22Rv1 (cell line): Measurements from ENCODE around the gene TM7SF2.

Experiments used
- H3K27ac ChIP-seq: fragments of 450-650 bp; 2 replicates; pipeline ENCODE4 v1.5.1; 2017
- CTCF ChIP-seq: fragments of 450-650 bp; IDR thresholded peaks from 2 replicates; pipeline ENCODE4 v1.5.1; 2017; ENCODE audit warnings: mild to moderate bottlenecking
- ZFX ChIP-seq: fragments of 450-650 bp; IDR thresholded peaks from 2 replicates; pipeline ENCODE4 v1.6.1; 2017; ENCODE audit warnings: antibody characterized with exemption, borderline replicate concordance

TM7SF2 gene

GRCh38 chr11:65156256-65156655, 44.6 kb downstream of the TM7SF2 start:
- H3K27ac ChIP-seq = no peak overlapping the region
- TF ChIP-seq ZFX (no peak), CTCF (no peak)

- H3K27ac ChIP-seq = no peak overlapping the region
- TF ChIP-seq ZFX = no peak
- TF ChIP-seq CTCF = no peak
These were observed 45.3 kb downstream of the TM7SF2 start for GRCh38 chr11:65156926-65157325.

- no peak overlapping the region for H3K27ac ChIP-seq
- TF ChIP-seq CTCF = no peak
- no peak for TF ChIP-seq ZFX
These were observed 45.7 kb downstream of the TM7SF2 start for GRCh38 chr11:65157336-65157735.

- no peak overlapping the region for H3K27ac ChIP-seq
- TF ChIP-seq CTCF (no peak), ZFX (no peak)
These were observed 47.3 kb downstream of the TM7SF2 start for GRCh38 chr11:65159012-65159411.

- H3K27ac ChIP-seq = no peak overlapping the region
- TF ChIP-seq CTCF (no peak), ZFX (no peak)
These were observed 49.0 kb downstream of the TM7SF2 start for GRCh38 chr11:65160643-65161042.

GRCh38 chr11:65163684-65164083, 52.0 kb downstream of the TM7SF2 start:
- H3K27ac ChIP-seq = no peak overlapping the region
- no peak for TF ChIP-seq CTCF
- no peak for TF ChIP-seq ZFX
